GM12878 (cell line): ENCODE measurements around the gene CORO2B. TPM values are rescaled to one million over a fixed set of nuclear protein-coding genes. Genes with fewer than 3 reads are reported as not detected.

ENCODE experiments used
- ATAC-seq: fragments of 200-7000 bp; cut with Tn5 transposase; 3 replicates; pipeline ENCODE4 v1.9.1; 2020; ENCODE audit warnings: mild to moderate bottlenecking, moderate library complexity
- BruUV-seq: library from RNA; stranded (reverse); fragments of 400-500 nt; replicated peaks from 2 replicates; lab custom pipeline; 2021; lab: Mats Ljungman, UMichigan
- CTCF ChIA-PET: fragments of 300-600 bp; sonication (Branson Sonifier 250); formaldehyde crosslinking; extraction: SDS; loops from one replicate; lab custom pipeline; 2021; ENCODE audit warnings: inconsistent platforms; lab: Yijun Ruan, JAX
- POLR2A ChIA-PET: fragments of 350-600 bp; formaldehyde crosslinking; extraction: SDS; loops from one replicate; lab custom pipeline; 2021; ENCODE audit warnings: inconsistent platforms; lab: Charles Lee
- RAD21 ChIA-PET: fragments of 300-600 bp; sonication (Branson Sonifier 250); formaldehyde crosslinking; loops from one replicate; lab custom pipeline; 2023; ENCODE audit warnings: antibody characterized with exemption; ENCODE audit not compliant: unreplicated experiment; lab: Charles Lee
- SMC1A ChIA-PET: fragments of 300-600 bp; sonication (Branson Sonifier 250); formaldehyde crosslinking; loops from one replicate; lab custom pipeline; 2023; ENCODE audit not compliant: unreplicated experiment, uncharacterized antibody; lab: Charles Lee
- DNase-seq: peaks from one replicate; pipeline ENCODE4 v3.0.0-alpha.2; 2011; ENCODE audit warnings: low read depth, low spot score
- FAIRE-seq: peaks from 3 replicates; lab custom pipeline; 2011; peaks lifted over from hg19 to GRCh38; lab: Jason Lieb, UNC
- H2AFZ ChIP-seq: 2 replicates; pipeline ENCODE4 v1.6.0; 2011; ENCODE audit warnings: low read depth, low read length, control low read depth; ENCODE audit not compliant: control insufficient read depth
- H3K27ac ChIP-seq: 2 replicates; pipeline ENCODE4 v1.5.1; 2011; ENCODE audit warnings: control low read depth; ENCODE audit not compliant: control insufficient read depth, insufficient read depth
- H3K27me3 ChIP-seq, 2 experiments: replicated peaks in 1 of 2; 2 replicates each; pipeline versions ENCODE4 v1.6.0 to v1.6.1; 2011; ENCODE audit warnings: low read length in 1 of 2; ENCODE audit not compliant: control insufficient read depth in 2 of 2, insufficient read depth in 2 of 2
- H3K36me3 ChIP-seq, 2 experiments: 2 replicates each; pipeline ENCODE4 v1.5.1; 2011; ENCODE audit warnings: low read length in 1 of 2; ENCODE audit not compliant: control insufficient read depth in 2 of 2, insufficient read depth in 2 of 2
- H3K4me1 ChIP-seq: 2 replicates; pipeline ENCODE4 v1.6.1; 2011; ENCODE audit warnings: mild to moderate bottlenecking, low read length, moderate library complexity, mixed read lengths; ENCODE audit not compliant: control insufficient read depth, insufficient read depth
- H3K4me2 ChIP-seq: 2 replicates; pipeline ENCODE4 v1.6.0; 2011; ENCODE audit warnings: control low read depth; ENCODE audit not compliant: control insufficient read depth, insufficient read depth
- H3K4me3 ChIP-seq: fragments of 200-600 bp; sonication (generic); 2 replicates; pipeline ENCODE4 v1.5.1; 2016
- H3K79me2 ChIP-seq: 2 replicates; pipeline ENCODE4 v1.6.0; 2011; ENCODE audit warnings: low read length; ENCODE audit not compliant: control insufficient read depth, insufficient read depth
- H3K9ac ChIP-seq: 2 replicates; pipeline ENCODE4 v1.8.0; 2011; ENCODE audit warnings: low read length, control low read depth, mixed read lengths; ENCODE audit not compliant: control insufficient read depth, insufficient read depth
- H3K9me3 ChIP-seq: replicated peaks from 3 replicates; pipeline ENCODE4 v1.5.1; 2011; ENCODE audit warnings: mild to moderate bottlenecking, low read length; ENCODE audit not compliant: control insufficient read depth, insufficient read depth
- H4K20me1 ChIP-seq: 2 replicates; pipeline ENCODE4 v1.6.0; 2011; ENCODE audit not compliant: control insufficient read depth, insufficient read depth
- BHLHE40 ChIP-seq, 2 experiments: fragments of 450-650 bp in 1 of 2; IDR thresholded peaks; 2 replicates each; pipeline ENCODE4 v1.6.1; 2011 to 2017; ENCODE audit warnings: low read depth in 2 of 2, borderline replicate concordance in 1 of 2, improper control_type of control experiment in 1 of 2, low read length in 1 of 2, mild to moderate bottlenecking in 1 of 2
- E2F4 ChIP-seq: IDR thresholded peaks from 2 replicates; pipeline ENCODE4 v1.6.1; 2012; ENCODE audit warnings: low read depth, low read length, improper control_type of control experiment
- FOS ChIP-seq: IDR thresholded peaks from 3 replicates; pipeline ENCODE4 v1.6.1; 2011; ENCODE audit warnings: borderline replicate concordance; ENCODE audit not compliant: insufficient read length; ENCODE audit errors: extremely low read depth
- FOXK2 ChIP-seq: fragments of 450-650 bp; IDR thresholded peaks from 2 replicates; pipeline ENCODE4 v1.6.1; 2017; ENCODE audit warnings: mild to moderate bottlenecking, moderate library complexity
- HDGF ChIP-seq: fragments of 450-650 bp; IDR thresholded peaks from 2 replicates; pipeline ENCODE4 v1.6.1; 2016; ENCODE audit warnings: antibody characterized with exemption
- MEF2A ChIP-seq: IDR thresholded peaks from 2 replicates; pipeline ENCODE4 v1.6.1; 2011; ENCODE audit warnings: low read depth, mild to moderate bottlenecking, low read length, moderate library complexity; ENCODE audit not compliant: insufficient read depth
- NFXL1 ChIP-seq: fragments of 450-650 bp; IDR thresholded peaks from 2 replicates; pipeline ENCODE4 v1.6.1; 2017; ENCODE audit warnings: antibody characterized with exemption, mild to moderate bottlenecking, borderline replicate concordance
- REST ChIP-seq: IDR thresholded peaks from 2 replicates; pipeline ENCODE4 v1.6.1; 2012; ENCODE audit warnings: mild to moderate bottlenecking, low read depth, low read length
- TAF1 ChIP-seq: IDR thresholded peaks from 2 replicates; pipeline ENCODE4 v1.6.1; 2011; ENCODE audit warnings: mild to moderate bottlenecking, low read depth, low read length, borderline replicate concordance
- ZBTB4 ChIP-seq: fragments of 450-650 bp; formaldehyde crosslinking; IDR thresholded peaks from 2 replicates; pipeline ENCODE4 v1.4.0; 2022; ENCODE audit warnings: mild to moderate bottlenecking, moderate library complexity
- ZNF217 ChIP-seq: fragments of 450-650 bp; IDR thresholded peaks from 2 replicates; pipeline ENCODE4 v1.6.1; 2017; ENCODE audit warnings: antibody characterized with exemption, mild to moderate bottlenecking
- WGBS: methylation state at CpG from one replicate; pipeline ENCODE4 v1.1.6; 2016; ENCODE audit warnings: low lambda C conversion rate; ENCODE audit not compliant: insufficient replicate concordance, insufficient coverage; ENCODE audit errors: missing lambda C conversion rate; 5-methylcytosine and 5-hydroxymethylcytosine counted together
- in situ Hi-C: fragments of 300-500 bp; cut with MboI; formaldehyde crosslinking; loops from 9 replicates; pipeline ENCODE4 v1.14.3; 2018; ENCODE audit warnings: mixed read lengths
- intact Hi-C: fragments of 100-400 bp; cut with micrococcal nuclease; formaldehyde crosslinking; loops from one replicate; pipeline ENCODE4 v1.14.2; 2022; ENCODE audit not compliant: unreplicated experiment
- polyA plus RNA-seq, 11 experiments: library from polyadenylated mRNA; depleted of rRNA in 4 of 11; unstranded in 6 of 11; stranded (reverse) in 5 of 11; fragments of >200 nt; fragmentation: Nextera tagmentation in 4 of 11; fragmentation: Illumina TruSeq in 1 of 11; extraction: Ambion mirVana in 4 of 11; extraction: Trizol in 1 of 11; gene quantifications; 1 replicate in 1 of 11; 2 replicates in 10 of 11; pipeline versions ENCODE4 v1.2.1 to v1.2.3, GENCODE V29; 2011 to 2016; ENCODE audit warnings: inconsistent platforms in 2 of 11, missing spikeins in 2 of 11, low read depth in 1 of 11
- total RNA-seq, 4 experiments: library from RNA; depleted of rRNA in 3 of 4; stranded (reverse); fragments of >200 nt in 3 of 4; fragmentation: Illumina TruSeq in 1 of 4; extraction: Trizol in 1 of 4; gene quantifications; 2 replicates each; pipeline versions ENCODE4 v1.2.1 to v1.2.3, GENCODE V29; 2013 to 2021

Gene CORO2B
- total and polyA plus RNA-seq, 10 of the 15 experiments (the other 5 are each of a cell fraction or from before 2014, with no cell fraction given), result 0.05 to 0.73 (median 0.13) TPM; not detected in 4

- in situ Hi-C loops, result no loop called here
- no peak for FAIRE-seq
- no peak for DNase-seq
- H3K4me3 ChIP-seq, result no peak overlapping the region
- TF ChIP-seq E2F4 (no peak), NFXL1 (no peak), ZNF217 (no peak), MEF2A (no peak), FOS (no peak), BHLHE40 (IDR thresholded peaks at IDR 0.05; ENCODE audit: borderline replicate concordance in 1 of 2, low read depth in 2 of 2, low read length in 1 of 2) (no peak), REST (no peak), ZBTB4 (CRISPR knock-in tag) (no peak), HDGF (no peak), TAF1 (no peak), FOXK2 (no peak)
- H2AFZ ChIP-seq, result no peak overlapping the region
- no peaks in the 10 kb centered on the region for H4K20me1 ChIP-seq
- no peaks in the 10 kb centered on the region for H3K4me1 ChIP-seq
- H3K27me3 ChIP-seq, result peaks cover 0 to 3% of the 10 kb centered on the region in 2 experiments; a peak in 2 of 4 replicates
- no peak for ATAC-seq
- ChIA-PET SMC1A (interaction anchor here (0.6 kb wide), 1 partner anchor 111 kb away, joined by 3 read pairs; no protein-coding TSS in a partner anchor), RAD21 (no interaction called here), POLR2A (no interaction called here), CTCF (interaction anchor here (0.6 to 1.2 kb wide), 2 partner anchors 14 to 31 kb away, joined by 3 to 4 read pairs; no protein-coding TSS in a partner anchor)
- BruUV-seq, result no TSS peak
- 48% methylated on average over 19 of the region's 19 CpGs for WGBS
- no peaks in the 10 kb centered on the region for H3K9me3 ChIP-seq
- intact Hi-C loops, result no loop called here
- no peak overlapping the region for H3K27ac ChIP-seq
- no peak overlapping the region for H3K4me2 ChIP-seq
- no peaks in the 10 kb centered on the region for H3K79me2 ChIP-seq
- H3K9ac ChIP-seq, result no peak overlapping the region
- H3K36me3 ChIP-seq, result no peaks in the 10 kb centered on the region
Observed at GRCh38 chr15:68620721-68621527, 42.1 kb downstream of the CORO2B start.
